Gastroesophageal sphincter (tissue), 4 donors: Measurements from ENCODE around the gene CCT3. TPM values are rescaled to one million over a fixed set of nuclear protein-coding genes. Genes with fewer than 3 reads are reported as not detected.

Source experiments
- ATAC-seq: fragments of 150-250 bp; one replicate; pipeline ENCODE4 v1.9.1; 2016; ENCODE audit warnings: mild to moderate bottlenecking, moderate library complexity
- H3K27ac ChIP-seq, 4 donors: fragments of 200-600 bp; sonication (generic) in 3 of 4; 1 replicate in 3 of 4; 2 replicates in 1 of 4; pipeline ENCODE4 v1.5.1; 2016 to 2019
- H3K27me3 ChIP-seq: fragments of 200-600 bp; sonication (generic); one replicate; pipeline ENCODE4 v1.5.1; 2019
- H3K36me3 ChIP-seq, 2 donors: fragments of 200-600 bp; sonication (generic); one replicate each; pipeline ENCODE4 v1.5.1; 2019; ENCODE audit warnings: control low read depth in 1 of 2
- H3K4me1 ChIP-seq, 3 donors: fragments of 200-600 bp; sonication (generic); 1 replicate in 2 of 3; 2 replicates in 1 of 3; pipeline ENCODE4 v1.5.1; 2016 to 2019; ENCODE audit warnings: control low read depth in 2 of 3
- H3K4me3 ChIP-seq, 2 donors: fragments of 200-600 bp; sonication (generic); one replicate each; pipeline ENCODE4 v1.5.1; 2019; ENCODE audit warnings: mild to moderate bottlenecking in 1 of 2, moderate library complexity in 1 of 2
- H3K9me3 ChIP-seq, 3 donors: fragments of 200-600 bp; sonication (generic); one replicate each; pipeline ENCODE4 v1.5.1; 2017 to 2019; ENCODE audit warnings: control low read depth in 2 of 3
- CTCF ChIP-seq, 4 experiments: fragments of 200-600 bp in 2 of 4; fragments of 450-650 bp in 2 of 4; sonication (generic) in 1 of 4; IDR thresholded peaks; one replicate each; pipeline ENCODE4 v1.5.1; 2017 to 2019; ENCODE audit warnings: antibody characterized with exemption in 4 of 4, mild to moderate bottlenecking in 2 of 4, moderate library complexity in 2 of 4
- EP300 ChIP-seq: sonication (generic); formaldehyde crosslinking; IDR thresholded peaks from one replicate; pipeline ENCODE4 v1.6.1; 2017; ENCODE audit warnings: antibody characterized with exemption, mild to moderate bottlenecking
- POLR2A ChIP-seq, 2 donors: fragments of 450-650 bp; IDR thresholded peaks; one replicate each; pipeline ENCODE4 v1.6.1; 2017; ENCODE audit warnings: antibody characterized with exemption in 2 of 2, mild to moderate bottlenecking in 2 of 2, moderate library complexity in 1 of 2
- POLR2AphosphoS5 ChIP-seq: sonication (generic); formaldehyde crosslinking; IDR thresholded peaks from one replicate; pipeline ENCODE4 v1.6.1; 2017; ENCODE audit warnings: antibody characterized with exemption
- WGBS, 2 donors: methylation state at CpG; one replicate each; pipeline ENCODE4 v1.1.5; 2018; ENCODE audit warnings: low coverage in 1 of 2; 5-methylcytosine and 5-hydroxymethylcytosine counted together
- total RNA-seq, 4 donors: library from RNA; depleted of rRNA; stranded (reverse); fragments of >200 nt; gene quantifications; one replicate each; pipeline ENCODE4 v1.1.0, GENCODE V29; 2016

Gene CCT3
- total RNA-seq, 4 donors from 2014 or later: 189 to 224 (median 209) TPM

- no peak for TF ChIP-seq POLR2A (IDR thresholded peaks at IDR 0.05)
- no peak for TF ChIP-seq POLR2AphosphoS5
- TF ChIP-seq EP300: no peak
- no peak for TF ChIP-seq CTCF (IDR thresholded peaks at IDR 0.05)
- H3K9me3 ChIP-seq: no peaks in the 10 kb centered on the region
- WGBS, 2 donors: 85 to 97% methylated on average over 4 to 6 of the region's 7 CpGs
- H3K27ac ChIP-seq: no peak overlapping the region
- no peak for ATAC-seq
- no peaks in the 10 kb centered on the region for H3K36me3 ChIP-seq
- no peak overlapping the region for H3K4me3 ChIP-seq
- H3K4me1 ChIP-seq: peaks cover 0 to 9% (median 0%) of the 10 kb centered on the region in 3 donors
- H3K27me3 ChIP-seq: peaks cover 97% of the 10 kb centered on the region
Observed at GRCh38 chr1:156368157-156368658, 30.1 kb upstream of the CCT3 start.

DNA sequence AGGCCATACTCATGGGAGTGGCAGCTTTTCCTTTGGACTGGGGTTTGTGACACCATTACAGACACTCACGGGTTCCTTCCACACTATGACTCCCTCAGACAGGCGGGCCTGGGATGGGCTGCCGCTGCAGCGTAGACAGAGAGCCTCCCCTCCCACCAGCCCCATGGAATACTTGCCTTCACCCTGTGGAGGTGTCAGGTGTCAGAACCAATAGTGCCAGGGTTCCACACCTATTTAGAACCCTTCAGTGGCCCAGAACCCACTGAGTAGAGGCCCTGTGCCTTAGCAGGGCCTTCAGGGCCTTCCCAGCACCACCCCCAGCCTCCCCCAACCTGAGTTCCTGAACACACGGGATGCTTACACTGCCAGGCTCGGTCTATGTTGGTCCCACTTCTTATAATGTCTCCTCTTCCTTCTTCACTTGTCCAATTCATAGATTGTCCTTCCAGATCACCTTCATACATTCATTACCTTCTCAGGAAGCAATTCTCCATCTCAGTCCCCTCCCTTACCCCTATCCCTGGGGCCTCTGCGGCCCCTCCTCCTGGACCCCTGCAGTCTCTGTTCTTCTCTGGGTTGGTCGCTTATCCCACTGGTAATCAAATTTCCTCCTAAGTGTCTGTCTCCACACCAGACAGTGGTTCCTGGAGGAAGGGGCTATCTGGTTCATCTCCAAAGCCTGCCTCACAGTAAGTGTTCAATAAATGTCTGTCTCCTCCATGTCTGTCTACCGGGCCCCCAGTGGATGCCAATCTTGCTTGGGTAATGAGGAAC, 29.5 kb upstream of the CCT3 start:
- H3K4me3 ChIP-seq: no peak overlapping the region
- H3K36me3 ChIP-seq: no peaks in the 10 kb centered on the region
- 77 to 78% methylated on average over 6 to 9 of the region's 9 CpGs for WGBS, 2 donors
- H3K27me3 ChIP-seq: peaks cover 90% of the 10 kb centered on the region
- TF ChIP-seq CTCF (IDR thresholded peaks at IDR 0.05): no peak
- TF ChIP-seq EP300: no peak
- no peak for TF ChIP-seq POLR2AphosphoS5
- TF ChIP-seq POLR2A (IDR thresholded peaks at IDR 0.05): no peak
- H3K27ac ChIP-seq: no peak overlapping the region
- peaks cover 0 to 9% (median 0%) of the 10 kb centered on the region in 3 donors for H3K4me1 ChIP-seq
- ATAC-seq: no peak
- H3K9me3 ChIP-seq: no peaks in the 10 kb centered on the region

DNA sequence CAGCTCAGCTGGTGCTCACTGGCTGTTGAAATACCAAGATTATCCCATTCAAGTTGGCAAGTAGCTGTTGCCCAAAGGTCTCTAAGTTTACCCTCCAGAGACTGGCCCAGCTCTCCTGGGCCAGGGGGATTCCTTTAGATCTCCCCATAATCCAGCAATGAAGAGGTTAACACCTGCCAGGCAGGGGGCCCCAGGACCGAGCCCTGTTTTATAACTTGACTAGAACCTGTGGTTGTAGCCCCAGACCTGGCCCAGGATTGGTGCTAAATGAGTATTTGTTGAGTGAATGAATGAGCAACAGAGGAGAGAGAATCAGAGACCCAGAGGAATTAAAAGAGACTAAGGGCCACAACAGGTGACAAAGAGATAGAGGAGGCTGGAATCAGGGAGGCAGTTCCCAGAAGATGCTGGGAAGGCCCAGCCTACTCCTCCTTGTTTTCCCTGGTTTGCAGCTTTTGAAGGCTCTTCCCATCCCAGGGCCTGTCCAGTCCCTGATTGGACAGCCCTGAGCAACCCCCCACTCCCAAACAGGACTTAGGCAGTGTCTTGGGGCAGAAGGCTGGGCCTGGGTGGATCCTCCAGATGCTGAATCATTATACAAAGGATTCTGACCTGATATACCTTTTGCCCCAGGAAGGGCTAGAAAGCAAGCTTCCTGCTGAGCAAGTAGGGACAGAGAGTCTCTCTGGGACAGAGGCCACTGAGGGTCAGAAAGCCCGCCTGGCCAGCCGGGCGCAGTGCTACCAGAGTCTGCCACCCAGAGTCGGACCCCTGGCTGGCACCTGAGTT, 28.5 kb upstream of the CCT3 start:
- Histone ChIP-seq H3K27me3 (peaks cover 80% of the 10 kb centered on the region), H3K4me3 (no peak overlapping the region), H3K9me3 (no peaks in the 10 kb centered on the region), H3K27ac (no peak overlapping the region), H3K4me1 (peaks cover 0 to 9% (median 0%) of the 10 kb centered on the region in 3 donors), H3K36me3 (no peaks in the 10 kb centered on the region)
- no peak for ATAC-seq
- TF ChIP-seq CTCF (IDR thresholded peaks at IDR 0.05): no peak
- no peak for TF ChIP-seq POLR2AphosphoS5
- TF ChIP-seq POLR2A (IDR thresholded peaks at IDR 0.05): no peak
- WGBS, 2 donors: 73% methylated on average over 4 of the region's 5 CpGs; no CpG with 5 or more reads in 1 of the 2 donors

DNA sequence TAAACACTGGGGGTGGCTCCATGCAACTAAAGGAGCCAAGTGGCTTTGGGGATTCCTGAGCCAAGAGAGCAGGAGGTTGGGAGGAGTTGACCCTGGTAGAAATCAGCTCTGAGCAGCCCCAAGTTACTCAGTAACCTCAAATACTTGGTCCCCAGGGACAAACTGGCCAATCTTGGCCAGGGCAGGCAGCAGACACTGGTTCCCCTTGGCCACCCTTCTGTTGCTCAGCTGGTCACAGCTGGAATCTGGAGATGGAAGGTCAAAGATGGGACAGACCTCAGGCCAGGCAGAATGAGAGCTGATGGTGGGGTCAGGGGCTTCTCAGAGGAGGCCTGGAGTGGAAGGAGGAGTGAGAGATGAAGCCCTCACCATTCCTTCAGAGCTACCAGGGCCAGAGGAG, 27.7 kb upstream of the CCT3 start:
- Histone ChIP-seq H3K4me1 (peaks cover 0 to 9% (median 0%) of the 10 kb centered on the region in 3 donors), H3K4me3 (no peak overlapping the region), H3K27me3 (peaks cover 72% of the 10 kb centered on the region), H3K27ac (no peak overlapping the region), H3K9me3 (no peaks in the 10 kb centered on the region), H3K36me3 (no peaks in the 10 kb centered on the region)
- no peak for TF ChIP-seq EP300
- no peak for TF ChIP-seq POLR2AphosphoS5
- no peak for TF ChIP-seq POLR2A (IDR thresholded peaks at IDR 0.05)
- no peak for TF ChIP-seq CTCF (IDR thresholded peaks at IDR 0.05)
- no peak for ATAC-seq
